CD4-positive, alpha-beta T cell treated with Interleukin-15 for 4 hours (primary cell): ENCODE results near the gene NXPH2.
"Not testable (repeated sequence)": the region's sequence is repeated elsewhere in the genome, so short reads cannot be mapped to it uniquely, and the experiment has no call there.

ENCODE experiments used
- DNase-seq: peaks from one replicate; pipeline ENCODE4 v3.0.0-alpha.2; 2020; ENCODE audit warnings: low spot score

The NXPH2 gene

GRCh38 chr2:138711812-138712211, 68.4 kb downstream of the NXPH2 start:
- DNase-seq, result no peak

- DNase-seq, result no peak
Measured at GRCh38 chr2:138708682-138709241, 71.4 kb downstream of the NXPH2 start.

- no peak for DNase-seq
Measured at GRCh38 chr2:138707392-138708074, 72.7 kb downstream of the NXPH2 start.

GRCh38 chr2:138703242-138703641, 76.9 kb downstream of the NXPH2 start:
- no peak for DNase-seq

- no peak for DNase-seq
Measured at GRCh38 chr2:138700716-138701115, 79.5 kb downstream of the NXPH2 start.

- DNase-seq, result no peak
Measured at GRCh38 chr2:138699421-138699820, 80.8 kb downstream of the NXPH2 start.

GRCh38 chr2:138698428-138698827, 81.8 kb downstream of the NXPH2 start:
- no peak for DNase-seq

GRCh38 chr2:138691667-138692066, 88.5 kb downstream of the NXPH2 start:
- DNase-seq, result no peak

GRCh38 chr2:138689705-138690104, 90.5 kb downstream of the NXPH2 start:
- DNase-seq, result no peak

- DNase-seq, result no peak
Measured at GRCh38 chr2:138682163-138682562, 98.0 kb downstream of the NXPH2 start.

- DNase-seq, result no peak
Measured at GRCh38 chr2:138677221-138677620, 103.0 kb downstream of the NXPH2 start.

GRCh38 chr2:138676619-138677021, 103.6 kb downstream of the NXPH2 start:
- no peak for DNase-seq

- DNase-seq, result no peak
Measured at GRCh38 chr2:138671566-138671965, 108.6 kb downstream of the NXPH2 start.

- no peak for DNase-seq
Measured at GRCh38 chr2:138670734-138671133, 109.5 kb downstream of the NXPH2 start.

GRCh38 chr2:138665937-138666336, 114.3 kb downstream of the NXPH2 start:
- DNase-seq, result no peak

- no peak for DNase-seq
Measured at GRCh38 chr2:138658187-138658894, 121.8 kb downstream of the NXPH2 start.

GRCh38 chr2:138654146-138654545, 126.0 kb downstream of the NXPH2 start:
- no peak for DNase-seq

GRCh38 chr2:138652378-138652777, 127.8 kb downstream of the NXPH2 start:
- DNase-seq, result no peak

GRCh38 chr2:138649571-138649970, 130.6 kb downstream of the NXPH2 start:
- DNase-seq, result no peak

- no peak for DNase-seq
Measured at GRCh38 chr2:138648606-138649005, 131.6 kb downstream of the NXPH2 start.

- not testable (repeated sequence) for DNase-seq
Measured at GRCh38 chr2:138644776-138645175, 135.4 kb downstream of the NXPH2 start.

- no peak for DNase-seq
Measured at GRCh38 chr2:138640921-138641676, 139.1 kb downstream of the NXPH2 start.

- no peak for DNase-seq
Measured at GRCh38 chr2:138637686-138638085, 142.5 kb downstream of the NXPH2 start.
